Prostate gland (tissue), 2 donors: Measurements from ENCODE around the gene TTL.

Source experiments
- POLR2A ChIP-seq: fragments of 450-650 bp; IDR thresholded peaks from one replicate; pipeline ENCODE4 v1.6.1; 2016; ENCODE audit warnings: antibody characterized with exemption, mild to moderate bottlenecking
- POLR2AphosphoS5 ChIP-seq: sonication (generic); formaldehyde crosslinking; IDR thresholded peaks from one replicate; pipeline ENCODE4 v1.6.1; 2017; ENCODE audit warnings: antibody characterized with exemption
- TF ChIP-seq, protein P1 (sequence below), 4 experiments: fragments of 200-600 bp in 2 of 4; fragments of 450-650 bp in 2 of 4; sonication (generic) in 2 of 4; IDR thresholded peaks; 1 replicate in 3 of 4; 2 replicates in 1 of 4; pipeline ENCODE4 v1.5.1; 2016 to 2019; ENCODE audit warnings: antibody characterized with exemption in 4 of 4, mild to moderate bottlenecking in 2 of 4, moderate library complexity in 2 of 4

DNA sequence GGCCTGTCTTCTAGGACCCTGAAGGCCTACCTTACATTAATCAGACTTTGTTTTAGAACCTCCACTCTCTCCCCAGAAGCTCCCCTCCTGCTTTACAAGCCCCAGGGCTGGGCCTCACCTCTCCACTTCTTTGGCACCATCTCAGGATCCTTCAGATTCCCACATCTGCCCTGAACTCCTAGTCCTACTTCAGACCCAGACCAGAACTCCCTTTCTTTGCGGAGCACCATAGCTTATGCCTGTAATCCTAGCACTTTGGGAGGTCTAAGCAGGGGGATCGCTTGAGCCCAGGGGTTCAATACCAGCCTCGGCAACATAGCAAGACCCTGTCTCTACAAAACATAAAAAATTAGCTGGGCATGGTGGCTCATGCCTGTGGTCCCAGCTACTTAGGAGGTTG, 103.4 kb downstream of the TTL start:
- TF ChIP-seq POLR2A, result no peak
- TF ChIP-seq, protein P1, sequence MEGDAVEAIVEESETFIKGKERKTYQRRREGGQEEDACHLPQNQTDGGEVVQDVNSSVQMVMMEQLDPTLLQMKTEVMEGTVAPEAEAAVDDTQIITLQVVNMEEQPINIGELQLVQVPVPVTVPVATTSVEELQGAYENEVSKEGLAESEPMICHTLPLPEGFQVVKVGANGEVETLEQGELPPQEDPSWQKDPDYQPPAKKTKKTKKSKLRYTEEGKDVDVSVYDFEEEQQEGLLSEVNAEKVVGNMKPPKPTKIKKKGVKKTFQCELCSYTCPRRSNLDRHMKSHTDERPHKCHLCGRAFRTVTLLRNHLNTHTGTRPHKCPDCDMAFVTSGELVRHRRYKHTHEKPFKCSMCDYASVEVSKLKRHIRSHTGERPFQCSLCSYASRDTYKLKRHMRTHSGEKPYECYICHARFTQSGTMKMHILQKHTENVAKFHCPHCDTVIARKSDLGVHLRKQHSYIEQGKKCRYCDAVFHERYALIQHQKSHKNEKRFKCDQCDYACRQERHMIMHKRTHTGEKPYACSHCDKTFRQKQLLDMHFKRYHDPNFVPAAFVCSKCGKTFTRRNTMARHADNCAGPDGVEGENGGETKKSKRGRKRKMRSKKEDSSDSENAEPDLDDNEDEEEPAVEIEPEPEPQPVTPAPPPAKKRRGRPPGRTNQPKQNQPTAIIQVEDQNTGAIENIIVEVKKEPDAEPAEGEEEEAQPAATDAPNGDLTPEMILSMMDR (IDR thresholded peaks at IDR 0.05), result no peak
- no peak for TF ChIP-seq POLR2AphosphoS5
